PFSK-1 (cell line): Measurements from ENCODE around the gene MYL7.

Experiments
- FOXP2 ChIP-seq: optimal IDR thresholded peaks from 2 replicates; pipeline ENCODE3; 2011; ENCODE audit warnings: borderline replicate concordance, control low read depth, inconsistent platforms; ENCODE audit not compliant: insufficient read depth; ENCODE audit errors: extremely low read length, extremely low read depth
- POLR2AphosphoS5 ChIP-seq: IDR thresholded peaks from 2 replicates; pipeline ENCODE4 v1.6.1; 2012; ENCODE audit warnings: low read depth, mild to moderate bottlenecking, control low read depth, low read length, moderate library complexity
- SIN3A ChIP-seq: IDR thresholded peaks from 2 replicates; pipeline ENCODE4 v1.6.1; 2012; ENCODE audit warnings: mild to moderate bottlenecking, low read length, moderate library complexity, borderline replicate concordance; ENCODE audit not compliant: insufficient read depth
- TAF1 ChIP-seq: IDR thresholded peaks from 2 replicates; pipeline ENCODE4 v1.6.1; 2012; ENCODE audit warnings: low read length, control low read depth, borderline replicate concordance; ENCODE audit not compliant: insufficient read depth
- TF ChIP-seq, protein P1 (sequence below), 2 experiments: IDR thresholded peaks; 2 replicates each; pipeline versions ENCODE4 v1.6.1 to v1.8.0; 2011 to 2012; ENCODE audit warnings: low read depth in 2 of 2, low read length in 2 of 2, control low read depth in 1 of 2, inconsistent platforms in 1 of 2, mild to moderate bottlenecking in 1 of 2, moderate library complexity in 1 of 2; ENCODE audit not compliant: insufficient read depth in 1 of 2

Gene MYL7

DNA sequence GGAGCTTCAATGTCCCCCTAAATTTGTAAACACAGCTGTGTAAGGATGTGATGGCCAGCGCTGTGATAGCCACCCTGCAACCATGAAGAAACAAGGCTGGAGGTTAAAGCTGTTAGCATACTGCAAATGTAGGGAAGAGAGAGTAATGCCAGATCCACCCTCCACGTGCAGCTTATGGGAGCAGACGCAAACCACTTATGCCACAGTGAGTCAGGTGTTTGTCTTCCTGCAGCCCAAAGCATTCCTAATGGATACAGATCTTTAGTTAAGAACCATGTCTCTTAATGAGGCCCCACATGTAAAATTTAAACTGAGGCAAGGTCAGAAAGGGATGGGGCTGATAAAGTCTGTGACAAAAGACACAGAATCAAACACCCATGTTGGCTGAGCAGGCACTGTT, 13.6 kb upstream of the MYL7 start:
- TF ChIP-seq FOXP2 (no peak), SIN3A (no peak), POLR2AphosphoS5 (no peak), TAF1 (no peak)
- TF ChIP-seq, protein P1, sequence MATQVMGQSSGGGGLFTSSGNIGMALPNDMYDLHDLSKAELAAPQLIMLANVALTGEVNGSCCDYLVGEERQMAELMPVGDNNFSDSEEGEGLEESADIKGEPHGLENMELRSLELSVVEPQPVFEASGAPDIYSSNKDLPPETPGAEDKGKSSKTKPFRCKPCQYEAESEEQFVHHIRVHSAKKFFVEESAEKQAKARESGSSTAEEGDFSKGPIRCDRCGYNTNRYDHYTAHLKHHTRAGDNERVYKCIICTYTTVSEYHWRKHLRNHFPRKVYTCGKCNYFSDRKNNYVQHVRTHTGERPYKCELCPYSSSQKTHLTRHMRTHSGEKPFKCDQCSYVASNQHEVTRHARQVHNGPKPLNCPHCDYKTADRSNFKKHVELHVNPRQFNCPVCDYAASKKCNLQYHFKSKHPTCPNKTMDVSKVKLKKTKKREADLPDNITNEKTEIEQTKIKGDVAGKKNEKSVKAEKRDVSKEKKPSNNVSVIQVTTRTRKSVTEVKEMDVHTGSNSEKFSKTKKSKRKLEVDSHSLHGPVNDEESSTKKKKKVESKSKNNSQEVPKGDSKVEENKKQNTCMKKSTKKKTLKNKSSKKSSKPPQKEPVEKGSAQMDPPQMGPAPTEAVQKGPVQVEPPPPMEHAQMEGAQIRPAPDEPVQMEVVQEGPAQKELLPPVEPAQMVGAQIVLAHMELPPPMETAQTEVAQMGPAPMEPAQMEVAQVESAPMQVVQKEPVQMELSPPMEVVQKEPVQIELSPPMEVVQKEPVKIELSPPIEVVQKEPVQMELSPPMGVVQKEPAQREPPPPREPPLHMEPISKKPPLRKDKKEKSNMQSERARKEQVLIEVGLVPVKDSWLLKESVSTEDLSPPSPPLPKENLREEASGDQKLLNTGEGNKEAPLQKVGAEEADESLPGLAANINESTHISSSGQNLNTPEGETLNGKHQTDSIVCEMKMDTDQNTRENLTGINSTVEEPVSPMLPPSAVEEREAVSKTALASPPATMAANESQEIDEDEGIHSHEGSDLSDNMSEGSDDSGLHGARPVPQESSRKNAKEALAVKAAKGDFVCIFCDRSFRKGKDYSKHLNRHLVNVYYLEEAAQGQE (IDR thresholded peaks at IDR 0.05; ENCODE audit: insufficient read depth in 1 of 2, low read depth in 2 of 2, low read length in 2 of 2), result no peak

DNA sequence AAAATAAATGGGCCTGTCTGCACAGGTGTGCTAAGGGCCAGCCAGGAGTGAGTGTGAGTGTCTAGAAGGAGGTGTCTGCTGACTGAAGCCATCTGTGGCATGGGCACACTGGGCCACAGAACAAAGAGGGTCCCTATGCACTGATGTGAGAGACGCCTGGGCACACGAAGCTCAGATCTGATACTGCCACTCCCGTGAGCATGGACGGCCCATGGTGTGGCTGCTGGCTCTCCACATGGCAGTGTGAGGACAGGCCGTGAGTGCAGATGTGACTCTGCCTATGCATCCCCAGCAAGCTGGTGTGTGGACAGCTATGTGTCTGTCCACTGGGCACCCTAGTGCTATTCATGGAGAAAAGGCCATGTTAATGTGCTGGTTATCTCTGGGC, 12.8 kb upstream of the MYL7 start:
- no peak for TF ChIP-seq FOXP2
- TF ChIP-seq, protein P1 (IDR thresholded peaks at IDR 0.05; ENCODE audit: insufficient read depth in 1 of 2, low read depth in 2 of 2, low read length in 2 of 2), result no peak
- no peak for TF ChIP-seq SIN3A
- no peak for TF ChIP-seq POLR2AphosphoS5
- no peak for TF ChIP-seq TAF1

DNA sequence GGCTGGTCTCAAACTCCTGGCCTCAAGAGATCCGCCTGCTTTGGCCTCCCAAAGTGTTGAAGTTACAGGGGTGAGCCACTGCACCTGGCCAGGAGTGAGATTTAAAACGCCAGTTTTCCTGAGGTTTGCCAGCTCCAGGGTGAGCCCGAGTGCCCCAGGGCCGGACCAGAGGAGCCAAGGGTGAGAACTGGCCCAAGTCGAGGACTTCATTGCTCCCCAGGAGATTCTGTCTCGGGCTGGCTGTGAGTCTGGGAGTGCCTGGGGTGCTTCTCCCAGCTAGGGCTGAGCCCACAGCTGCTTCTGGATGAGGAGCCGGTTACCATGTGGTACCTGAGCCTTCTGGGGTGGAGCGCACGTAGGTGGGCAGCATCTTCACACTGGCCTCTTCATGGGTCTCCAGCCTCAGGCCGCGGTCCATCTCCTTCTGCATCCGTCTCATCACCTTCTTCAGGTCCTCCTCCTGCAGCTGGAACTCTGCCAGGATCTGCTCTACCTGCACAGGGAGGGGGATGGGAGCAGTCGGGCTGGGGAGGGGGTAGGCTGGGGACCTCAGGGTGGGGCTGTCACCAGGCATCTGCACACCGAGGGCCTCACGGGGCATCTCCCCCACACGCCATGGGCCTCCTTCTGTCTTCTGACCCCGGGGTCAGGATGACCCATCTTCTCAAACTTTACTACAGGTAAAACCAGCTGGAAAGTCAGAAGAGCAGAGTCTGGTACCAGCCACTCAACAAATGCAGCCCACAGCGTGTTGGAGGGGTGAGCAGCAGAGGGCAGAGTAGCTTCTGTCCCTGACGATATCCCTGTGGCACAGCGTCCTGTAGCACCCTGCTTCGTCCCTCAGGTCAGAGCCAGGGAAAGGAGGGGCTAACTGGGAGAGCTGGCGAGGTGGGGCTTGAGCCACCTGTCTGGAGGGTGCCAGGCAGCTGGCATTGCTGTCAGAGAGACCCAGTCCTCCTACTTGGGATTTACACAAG, 12.1 kb upstream of the MYL7 start:
- TF ChIP-seq SIN3A (no peak), TAF1 (no peak), FOXP2 (no peak), POLR2AphosphoS5 (no peak)
- TF ChIP-seq, protein P1 (IDR thresholded peaks at IDR 0.05; ENCODE audit: insufficient read depth in 1 of 2, low read depth in 2 of 2, low read length in 2 of 2), result no peak

DNA sequence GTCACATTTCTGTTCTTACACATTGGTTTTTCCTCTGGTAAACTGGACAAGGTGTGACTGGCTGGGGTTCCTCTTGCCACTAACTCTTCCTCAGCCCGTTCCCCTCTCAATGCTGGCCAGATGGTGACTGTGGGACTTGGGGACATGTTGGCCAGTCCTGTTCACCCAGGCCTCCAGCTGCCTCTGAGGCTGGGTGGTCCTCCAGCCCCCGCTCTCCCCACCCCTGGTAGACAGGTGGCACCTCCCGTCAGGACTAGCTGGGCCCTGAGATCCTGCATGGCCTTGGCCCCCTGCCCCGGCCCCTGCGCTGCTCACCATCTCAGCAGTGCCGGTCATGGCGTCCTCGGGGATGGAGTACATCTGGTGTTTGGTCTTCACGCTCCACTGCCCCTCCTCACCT, 10.8 kb upstream of the MYL7 start:
- no peak for TF ChIP-seq SIN3A
- no peak for TF ChIP-seq POLR2AphosphoS5
- TF ChIP-seq FOXP2, result no peak
- TF ChIP-seq, protein P1 (IDR thresholded peaks at IDR 0.05; ENCODE audit: insufficient read depth in 1 of 2, low read depth in 2 of 2, low read length in 2 of 2), result no peak
- TF ChIP-seq TAF1, result no peak
